WERI-Rb-1 (cell line): ENCODE data around the gene PILRB.
"Not testable (repeated sequence)": the region's sequence is repeated elsewhere in the genome, so short reads cannot be mapped to it uniquely, and the experiment has no call there.

Source experiments
- DNase-seq: peaks from one replicate; pipeline ENCODE4 v3.0.0-alpha.2; 2020
- H3K27ac ChIP-seq: fragments of 250-450 bp; sonication (Bioruptor Pico); 2 replicates; pipeline ENCODE4 v1.5.1; 2020; ENCODE audit warnings: mild to moderate bottlenecking, moderate library complexity
- H3K27me3 ChIP-seq: fragments of 250-450 bp; sonication (Bioruptor Pico); 2 replicates; pipeline ENCODE4 v1.5.1; 2021; ENCODE audit warnings: mild to moderate bottlenecking, low read depth, moderate library complexity; ENCODE audit not compliant: insufficient read depth, severe bottlenecking
- H3K36me3 ChIP-seq: fragments of 250-450 bp; sonication (Bioruptor Pico); 2 replicates; pipeline ENCODE4 v1.5.1; 2020; ENCODE audit warnings: mild to moderate bottlenecking, moderate library complexity
- H3K4me3 ChIP-seq: 2 replicates; pipeline ENCODE4 v1.5.1; 2011; ENCODE audit warnings: low read depth, mild to moderate bottlenecking, control low read depth, low read length
- H3K9me3 ChIP-seq: fragments of 250-450 bp; sonication (Bioruptor Pico); 2 replicates; pipeline ENCODE4 v1.5.1; 2021; ENCODE audit warnings: mild to moderate bottlenecking, moderate library complexity; ENCODE audit not compliant: severe bottlenecking
- TF ChIP-seq, protein P1 (sequence below): IDR thresholded peaks from 2 replicates; pipeline ENCODE4 v1.5.1; 2011; ENCODE audit warnings: low read depth, mild to moderate bottlenecking, control low read depth, inconsistent platforms, low read length

The PILRB gene

DNA sequence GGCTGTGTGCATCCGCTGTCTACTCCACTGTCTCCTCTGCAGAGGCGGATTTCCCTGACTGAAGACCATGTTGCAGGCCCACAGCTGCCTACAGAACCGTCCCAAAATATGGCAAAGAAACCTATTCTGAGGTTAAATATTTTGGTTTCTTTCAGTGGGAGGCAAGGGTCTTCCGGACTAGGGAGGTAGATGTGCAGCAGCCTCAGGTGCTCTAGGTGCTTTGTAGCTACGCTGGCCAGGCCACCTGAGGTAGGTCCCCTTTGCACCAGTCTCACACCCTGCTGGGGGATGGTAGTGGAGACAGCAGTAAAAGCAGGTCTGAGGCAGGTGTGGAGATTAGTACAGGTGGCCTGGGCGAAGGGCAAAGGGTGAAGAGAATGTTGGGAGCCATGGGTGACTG lies 8.2 kb upstream of the PILRB start:
- H3K4me3 ChIP-seq, result no peak overlapping the region
- no peak for DNase-seq
- no peaks in the 10 kb centered on the region for H3K9me3 ChIP-seq
- TF ChIP-seq, protein P1, sequence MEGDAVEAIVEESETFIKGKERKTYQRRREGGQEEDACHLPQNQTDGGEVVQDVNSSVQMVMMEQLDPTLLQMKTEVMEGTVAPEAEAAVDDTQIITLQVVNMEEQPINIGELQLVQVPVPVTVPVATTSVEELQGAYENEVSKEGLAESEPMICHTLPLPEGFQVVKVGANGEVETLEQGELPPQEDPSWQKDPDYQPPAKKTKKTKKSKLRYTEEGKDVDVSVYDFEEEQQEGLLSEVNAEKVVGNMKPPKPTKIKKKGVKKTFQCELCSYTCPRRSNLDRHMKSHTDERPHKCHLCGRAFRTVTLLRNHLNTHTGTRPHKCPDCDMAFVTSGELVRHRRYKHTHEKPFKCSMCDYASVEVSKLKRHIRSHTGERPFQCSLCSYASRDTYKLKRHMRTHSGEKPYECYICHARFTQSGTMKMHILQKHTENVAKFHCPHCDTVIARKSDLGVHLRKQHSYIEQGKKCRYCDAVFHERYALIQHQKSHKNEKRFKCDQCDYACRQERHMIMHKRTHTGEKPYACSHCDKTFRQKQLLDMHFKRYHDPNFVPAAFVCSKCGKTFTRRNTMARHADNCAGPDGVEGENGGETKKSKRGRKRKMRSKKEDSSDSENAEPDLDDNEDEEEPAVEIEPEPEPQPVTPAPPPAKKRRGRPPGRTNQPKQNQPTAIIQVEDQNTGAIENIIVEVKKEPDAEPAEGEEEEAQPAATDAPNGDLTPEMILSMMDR, result no peak
- H3K27me3 ChIP-seq, result no peaks in the 10 kb centered on the region
- no peak overlapping the region for H3K27ac ChIP-seq
- peaks cover 64% of the 10 kb centered on the region for H3K36me3 ChIP-seq

DNA sequence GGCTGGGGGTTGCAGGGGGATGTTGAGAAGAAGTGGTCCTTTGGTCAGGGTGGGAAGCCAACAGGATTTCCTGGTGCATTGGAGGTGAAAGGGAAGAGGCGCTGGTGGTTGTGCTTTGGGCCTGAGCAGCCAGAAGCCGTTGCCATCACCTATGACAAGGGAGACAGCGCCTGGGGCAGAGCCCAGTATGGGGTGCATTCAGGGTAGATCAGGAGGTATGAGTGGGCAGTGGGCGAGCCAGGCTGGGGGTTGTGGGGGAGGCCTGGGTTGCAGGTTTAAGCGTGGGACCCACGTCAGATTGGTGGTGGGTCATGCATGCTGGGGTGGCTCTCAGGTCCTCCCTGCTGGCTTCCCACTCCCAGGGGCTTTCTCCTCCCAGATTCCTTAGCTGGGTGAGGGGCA lies 6.3 kb upstream of the PILRB start:
- Histone ChIP-seq H3K4me3 (no peak overlapping the region), H3K27me3 (no peaks in the 10 kb centered on the region), H3K27ac (no peak overlapping the region), H3K36me3 (peaks cover 70% of the 10 kb centered on the region), H3K9me3 (no peaks in the 10 kb centered on the region)
- TF ChIP-seq, protein P1, result no peak
- no peak for DNase-seq

DNA sequence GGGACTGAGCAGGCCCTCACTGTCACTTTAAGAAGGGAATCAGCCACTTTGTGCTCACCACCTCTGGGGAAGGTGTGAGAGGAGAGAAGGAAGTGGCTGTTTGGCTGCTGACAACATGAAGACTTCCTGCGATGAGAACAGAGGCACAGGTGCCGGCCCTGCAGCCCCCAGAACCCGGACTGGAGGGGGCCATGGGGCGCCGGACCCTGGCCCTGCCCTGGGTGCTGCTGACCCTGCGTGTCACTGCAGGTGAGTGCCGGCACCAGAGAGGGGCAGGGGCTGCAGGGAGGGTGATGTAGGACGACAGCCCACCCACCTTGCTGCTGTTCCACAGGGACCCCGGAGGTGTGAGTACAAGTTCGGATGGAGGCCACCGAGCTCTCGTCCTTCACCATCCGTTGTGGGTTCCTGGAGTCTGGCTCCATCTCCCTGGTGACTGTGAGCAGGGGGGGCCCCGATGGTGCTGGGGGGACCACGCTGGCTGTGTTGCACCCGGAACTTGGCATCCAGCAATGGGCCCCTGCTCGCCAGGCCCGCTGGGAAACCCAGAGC lies 5.6 kb upstream of the PILRB start:
- H3K9me3 ChIP-seq, H3K27ac ChIP-seq, DNase-seq, H3K27me3 ChIP-seq, H3K4me3 ChIP-seq: not testable (repeated sequence)
- peaks cover 70% of the 10 kb centered on the region for H3K36me3 ChIP-seq

DNA sequence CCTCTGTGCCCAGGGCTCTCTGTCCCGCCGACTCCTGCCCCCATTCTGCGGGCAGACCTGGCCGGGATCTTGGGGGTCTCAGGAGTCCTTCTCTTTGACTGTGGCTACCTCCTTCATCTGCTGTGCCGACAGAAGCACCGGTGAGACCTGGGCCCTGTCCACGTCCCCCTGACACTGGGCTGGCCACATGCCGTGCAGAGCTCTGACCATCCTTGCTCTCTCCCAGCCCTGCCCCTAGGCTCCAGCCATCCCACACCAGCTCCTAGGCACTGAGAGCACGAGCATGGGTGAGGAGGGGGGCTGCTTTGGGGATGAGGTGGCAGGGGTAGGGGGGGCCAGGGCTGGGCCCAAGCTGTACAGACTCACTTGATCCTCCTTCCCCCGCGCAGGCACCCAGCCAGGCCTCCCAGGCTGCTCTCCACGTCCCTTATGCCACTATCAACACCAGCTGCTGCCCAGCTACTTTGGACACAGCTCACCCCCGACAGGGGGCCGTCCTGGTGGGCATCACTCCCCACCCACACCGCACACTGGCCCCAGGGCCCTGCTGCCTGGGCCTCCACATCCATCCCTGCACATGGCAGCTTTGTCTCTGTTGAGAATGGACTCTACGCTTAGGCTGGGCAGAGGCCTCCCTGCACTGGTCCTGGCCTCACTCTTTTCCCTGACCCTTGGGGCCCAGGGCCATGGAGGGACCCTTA lies 4.8 kb upstream of the PILRB start:
- Histone ChIP-seq H3K27me3 (no peaks in the 10 kb centered on the region), H3K4me3 (no peak overlapping the region), H3K9me3 (no peaks in the 10 kb centered on the region), H3K27ac (no peak overlapping the region), H3K36me3 (peaks cover 68% of the 10 kb centered on the region)
- TF ChIP-seq, protein P1, result no peak
- no peak for DNase-seq

DNA sequence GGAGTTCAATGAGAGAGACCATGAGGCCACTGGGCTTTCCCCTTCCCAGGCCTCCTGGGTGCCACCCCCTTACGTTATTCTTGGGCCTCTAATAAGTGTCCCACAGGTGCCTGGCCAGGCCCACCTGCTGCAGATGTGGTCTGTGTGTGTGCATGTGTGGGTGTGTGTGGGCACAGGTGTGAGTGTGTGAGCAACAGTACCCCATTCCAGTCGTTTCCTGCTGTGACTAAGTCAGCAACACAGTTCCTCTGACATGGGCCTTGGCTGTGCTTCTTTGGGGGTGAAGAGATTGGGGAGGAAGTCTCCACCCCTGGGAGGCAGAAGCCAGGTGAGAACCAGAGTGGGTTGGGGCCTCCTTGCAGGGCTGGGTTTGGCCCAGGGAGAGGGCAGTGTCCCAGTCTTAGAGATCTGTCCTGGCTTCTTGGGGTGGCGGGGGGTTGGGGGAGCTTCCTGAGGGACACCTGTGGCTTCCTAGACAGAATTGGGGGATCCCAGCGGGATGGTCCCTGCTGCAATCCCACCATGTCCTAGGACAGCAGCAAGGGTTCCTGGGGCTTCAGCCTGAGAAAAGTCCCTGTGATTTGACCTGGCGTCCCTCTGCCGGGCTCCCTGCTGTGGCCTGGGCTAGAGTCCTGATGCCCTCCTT lies 4.1 kb upstream of the PILRB start:
- DNase-seq, result no peak
- no peak overlapping the region for H3K4me3 ChIP-seq
- TF ChIP-seq, protein P1, result no peak
- peaks cover 70% of the 10 kb centered on the region for H3K36me3 ChIP-seq
- no peaks in the 10 kb centered on the region for H3K9me3 ChIP-seq
- no peaks in the 10 kb centered on the region for H3K27me3 ChIP-seq
- no peak overlapping the region for H3K27ac ChIP-seq

DNA sequence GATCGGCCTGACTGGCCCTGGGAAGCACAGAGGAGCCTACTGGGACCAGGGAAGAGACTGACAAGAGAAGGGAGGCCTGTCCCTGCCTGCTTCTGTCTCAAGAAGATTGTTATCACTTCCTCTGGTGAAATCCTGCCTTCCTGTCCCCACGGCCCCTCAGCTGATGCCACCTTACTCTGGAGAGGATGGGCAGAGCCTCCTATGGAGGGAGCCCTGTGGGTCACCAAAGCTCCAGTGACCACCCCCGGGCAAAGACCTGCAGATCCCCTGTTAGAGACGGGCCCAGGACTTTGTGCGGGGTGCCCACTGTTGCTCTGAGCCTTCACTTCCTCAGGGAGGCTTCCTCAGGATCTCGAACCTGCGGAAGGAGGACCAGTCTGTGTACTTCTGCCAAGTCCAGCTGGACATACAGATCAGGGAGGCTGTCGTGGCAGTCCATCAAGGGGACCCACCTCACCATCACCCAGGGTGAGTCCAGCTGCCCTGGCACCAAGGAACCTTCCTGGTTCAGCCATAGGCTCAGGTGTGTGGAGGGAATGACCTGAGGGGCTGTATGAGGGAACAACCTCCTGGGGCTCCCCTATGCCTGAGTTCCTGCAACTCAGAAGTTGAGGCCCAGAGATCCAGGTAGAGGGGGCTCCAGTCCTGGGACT lies 1.4 kb upstream of the PILRB start:
- peaks cover 75% of the 10 kb centered on the region for H3K36me3 ChIP-seq

More for the DNA sequence above, 1.4 kb upstream of the PILRB start:
- no peaks in the 10 kb centered on the region for H3K9me3 ChIP-seq
- DNase-seq, result no peak
- TF ChIP-seq, protein P1, result no peak
- no peak overlapping the region for H3K27ac ChIP-seq
- no peaks in the 10 kb centered on the region for H3K27me3 ChIP-seq
- no peak overlapping the region for H3K4me3 ChIP-seq
